HL-60 (cell line): ENCODE results near the gene PIK3R1.

Experiments used
- DNase-seq, 2 experiments: peaks; one replicate each; pipeline ENCODE4 v3.0.0-alpha.2; 2010 to 2020; ENCODE audit warnings: low read depth in 1 of 2, low spot score in 1 of 2
- H3K27ac ChIP-seq: fragments of 250-450 bp; sonication (Bioruptor Pico); replicated peaks from 2 replicates; pipeline ENCODE4 v1.5.1; 2020; ENCODE audit warnings: mild to moderate bottlenecking, moderate library complexity
- H3K27me3 ChIP-seq: fragments of 250-450 bp; sonication (Bioruptor Pico); 2 replicates; pipeline ENCODE4 v1.5.1; 2021; ENCODE audit warnings: mild to moderate bottlenecking, moderate library complexity; ENCODE audit not compliant: insufficient read depth, poor library complexity, severe bottlenecking
- H3K4me3 ChIP-seq: replicated peaks from 2 replicates; pipeline ENCODE4 v1.5.1; 2011; ENCODE audit warnings: mild to moderate bottlenecking, control low read depth, low read length; ENCODE audit not compliant: insufficient read depth
- GABPA ChIP-seq: IDR thresholded peaks from 2 replicates; pipeline ENCODE4 v1.6.1; 2012; ENCODE audit warnings: low read depth
- POLR2AphosphoS5 ChIP-seq: IDR thresholded peaks from 2 replicates; pipeline ENCODE4 v1.6.1; 2012; ENCODE audit warnings: low read depth
- SPI1 ChIP-seq: IDR thresholded peaks from 2 replicates; pipeline ENCODE4 v1.6.1; 2012; ENCODE audit warnings: low read depth, mild to moderate bottlenecking, borderline replicate concordance
- TF ChIP-seq, protein P1 (sequence below): IDR thresholded peaks from one replicate; pipeline ENCODE4 v1.5.1; 2011; ENCODE audit warnings: low read length, control low read depth, inconsistent platforms; ENCODE audit not compliant: insufficient read depth
- TF ChIP-seq, protein P2 (sequence below): IDR thresholded peaks from 2 replicates; pipeline ENCODE4 v1.6.1; 2012; ENCODE audit warnings: low read depth; ENCODE audit not compliant: insufficient replicate concordance

PIK3R1 gene

DNA sequence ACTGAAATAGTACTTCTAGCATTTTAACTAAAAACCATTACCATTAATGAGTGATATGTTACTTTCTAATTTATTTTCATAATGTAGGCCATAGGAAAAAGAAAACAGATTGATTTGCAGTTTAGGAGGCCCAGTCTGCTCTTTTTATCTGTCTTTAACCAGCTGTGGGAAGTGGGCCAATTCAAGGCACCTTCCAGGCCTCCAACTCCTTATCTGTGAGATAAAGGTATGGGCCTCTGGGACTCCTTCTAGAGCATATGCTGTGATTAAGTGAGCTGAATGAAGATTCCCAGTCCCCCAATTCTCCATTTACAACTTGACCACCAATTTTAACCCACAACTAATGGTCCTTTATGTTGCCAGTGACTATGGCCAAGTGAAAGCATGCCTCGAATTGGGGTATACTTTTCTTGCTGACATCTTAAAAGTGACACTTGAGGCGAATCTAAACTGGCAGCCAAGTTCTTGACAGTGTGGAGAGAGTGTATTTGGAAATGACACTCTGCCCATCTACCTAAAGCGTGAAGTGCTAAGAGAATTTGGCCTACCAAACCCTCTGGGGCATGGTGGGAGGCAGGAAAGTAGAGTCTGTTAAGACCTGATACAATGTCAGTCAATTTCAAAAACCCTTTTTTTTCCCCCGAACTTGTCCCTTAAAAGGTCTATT lies 88.3 kb downstream of the PIK3R1 start:
- H3K27ac ChIP-seq, result no peak overlapping the region
- no peak for TF ChIP-seq SPI1
- TF ChIP-seq, protein P1, sequence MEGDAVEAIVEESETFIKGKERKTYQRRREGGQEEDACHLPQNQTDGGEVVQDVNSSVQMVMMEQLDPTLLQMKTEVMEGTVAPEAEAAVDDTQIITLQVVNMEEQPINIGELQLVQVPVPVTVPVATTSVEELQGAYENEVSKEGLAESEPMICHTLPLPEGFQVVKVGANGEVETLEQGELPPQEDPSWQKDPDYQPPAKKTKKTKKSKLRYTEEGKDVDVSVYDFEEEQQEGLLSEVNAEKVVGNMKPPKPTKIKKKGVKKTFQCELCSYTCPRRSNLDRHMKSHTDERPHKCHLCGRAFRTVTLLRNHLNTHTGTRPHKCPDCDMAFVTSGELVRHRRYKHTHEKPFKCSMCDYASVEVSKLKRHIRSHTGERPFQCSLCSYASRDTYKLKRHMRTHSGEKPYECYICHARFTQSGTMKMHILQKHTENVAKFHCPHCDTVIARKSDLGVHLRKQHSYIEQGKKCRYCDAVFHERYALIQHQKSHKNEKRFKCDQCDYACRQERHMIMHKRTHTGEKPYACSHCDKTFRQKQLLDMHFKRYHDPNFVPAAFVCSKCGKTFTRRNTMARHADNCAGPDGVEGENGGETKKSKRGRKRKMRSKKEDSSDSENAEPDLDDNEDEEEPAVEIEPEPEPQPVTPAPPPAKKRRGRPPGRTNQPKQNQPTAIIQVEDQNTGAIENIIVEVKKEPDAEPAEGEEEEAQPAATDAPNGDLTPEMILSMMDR, result no peak
- no peak for TF ChIP-seq GABPA
- no peak for TF ChIP-seq POLR2AphosphoS5
- TF ChIP-seq, protein P2, sequence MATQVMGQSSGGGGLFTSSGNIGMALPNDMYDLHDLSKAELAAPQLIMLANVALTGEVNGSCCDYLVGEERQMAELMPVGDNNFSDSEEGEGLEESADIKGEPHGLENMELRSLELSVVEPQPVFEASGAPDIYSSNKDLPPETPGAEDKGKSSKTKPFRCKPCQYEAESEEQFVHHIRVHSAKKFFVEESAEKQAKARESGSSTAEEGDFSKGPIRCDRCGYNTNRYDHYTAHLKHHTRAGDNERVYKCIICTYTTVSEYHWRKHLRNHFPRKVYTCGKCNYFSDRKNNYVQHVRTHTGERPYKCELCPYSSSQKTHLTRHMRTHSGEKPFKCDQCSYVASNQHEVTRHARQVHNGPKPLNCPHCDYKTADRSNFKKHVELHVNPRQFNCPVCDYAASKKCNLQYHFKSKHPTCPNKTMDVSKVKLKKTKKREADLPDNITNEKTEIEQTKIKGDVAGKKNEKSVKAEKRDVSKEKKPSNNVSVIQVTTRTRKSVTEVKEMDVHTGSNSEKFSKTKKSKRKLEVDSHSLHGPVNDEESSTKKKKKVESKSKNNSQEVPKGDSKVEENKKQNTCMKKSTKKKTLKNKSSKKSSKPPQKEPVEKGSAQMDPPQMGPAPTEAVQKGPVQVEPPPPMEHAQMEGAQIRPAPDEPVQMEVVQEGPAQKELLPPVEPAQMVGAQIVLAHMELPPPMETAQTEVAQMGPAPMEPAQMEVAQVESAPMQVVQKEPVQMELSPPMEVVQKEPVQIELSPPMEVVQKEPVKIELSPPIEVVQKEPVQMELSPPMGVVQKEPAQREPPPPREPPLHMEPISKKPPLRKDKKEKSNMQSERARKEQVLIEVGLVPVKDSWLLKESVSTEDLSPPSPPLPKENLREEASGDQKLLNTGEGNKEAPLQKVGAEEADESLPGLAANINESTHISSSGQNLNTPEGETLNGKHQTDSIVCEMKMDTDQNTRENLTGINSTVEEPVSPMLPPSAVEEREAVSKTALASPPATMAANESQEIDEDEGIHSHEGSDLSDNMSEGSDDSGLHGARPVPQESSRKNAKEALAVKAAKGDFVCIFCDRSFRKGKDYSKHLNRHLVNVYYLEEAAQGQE, result no peak
- DNase-seq, result no peak
- no peak overlapping the region for H3K4me3 ChIP-seq
- no peaks in the 10 kb centered on the region for H3K27me3 ChIP-seq

DNA sequence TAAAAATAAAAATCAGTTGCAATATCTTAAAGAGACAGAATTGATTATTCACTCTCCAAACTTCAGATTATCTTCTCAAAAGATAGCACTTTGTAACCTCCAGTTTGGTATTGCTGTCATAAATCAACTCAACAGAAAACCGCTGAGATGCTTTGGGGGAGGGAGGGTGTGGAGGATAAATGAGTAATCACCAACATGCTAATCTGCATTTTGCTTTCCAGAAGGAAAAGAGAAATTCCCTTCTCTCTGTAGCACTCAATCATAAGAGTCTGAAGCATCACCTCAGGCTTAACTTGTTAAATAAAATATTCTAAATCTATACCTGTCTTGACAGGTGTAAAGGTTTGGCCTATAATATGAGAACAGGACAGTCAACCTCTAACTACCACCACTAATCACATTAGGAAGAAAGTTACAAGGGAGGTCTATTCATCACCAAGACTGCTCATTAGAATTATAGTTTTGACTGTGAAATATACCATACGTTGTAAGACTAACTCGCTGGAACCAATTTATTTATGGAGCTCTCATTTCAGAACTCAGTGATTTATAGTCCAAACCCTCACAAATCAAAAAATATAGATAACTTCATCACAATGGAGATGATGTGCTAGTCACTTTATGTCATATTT lies 89.0 kb downstream of the PIK3R1 start:
- Histone ChIP-seq H3K27me3 (no peaks in the 10 kb centered on the region), H3K4me3 (no peak overlapping the region), H3K27ac (no peak overlapping the region)
- TF ChIP-seq, protein P1, result no peak
- TF ChIP-seq SPI1 (no peak), GABPA (no peak), POLR2AphosphoS5 (no peak)
- TF ChIP-seq, protein P2, result no peak
- no peak for DNase-seq

DNA sequence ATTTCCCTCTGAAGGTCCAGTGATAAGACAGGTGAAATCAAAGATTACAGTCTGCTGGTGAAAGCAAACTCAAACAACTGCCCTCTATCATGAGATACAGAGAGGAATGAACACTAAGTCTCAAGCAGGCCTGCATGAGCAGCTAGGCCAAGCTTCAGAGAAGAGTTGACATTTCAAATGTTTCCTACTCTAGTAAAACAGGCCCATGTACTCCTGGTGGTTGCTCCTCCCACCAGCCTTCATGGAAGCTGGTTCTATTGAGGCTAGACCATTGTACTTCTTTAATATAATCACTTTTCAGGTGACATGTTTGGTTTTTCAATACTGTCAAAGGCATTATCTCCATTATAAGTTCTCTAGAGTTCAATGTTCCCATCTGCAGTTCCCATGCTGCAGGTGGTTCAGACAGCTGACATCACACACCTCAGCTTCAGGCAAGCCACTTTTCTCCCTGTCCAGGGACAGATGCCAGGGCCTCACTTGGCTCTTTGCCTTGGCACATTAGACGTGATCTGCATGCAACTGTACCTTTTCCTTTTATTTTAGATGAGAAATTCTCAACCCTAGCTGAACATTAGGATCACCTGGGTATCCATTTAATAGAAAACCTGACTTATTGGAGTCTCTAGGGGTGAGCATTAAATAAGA lies 89.8 kb downstream of the PIK3R1 start:
- TF ChIP-seq, protein P2, result no peak
- no peak for TF ChIP-seq POLR2AphosphoS5
- no peak for TF ChIP-seq GABPA
- Histone ChIP-seq H3K4me3 (no peak overlapping the region), H3K27ac (no peak overlapping the region), H3K27me3 (no peaks in the 10 kb centered on the region)
- no peak for DNase-seq
